Transverse colon (tissue), 4 donors: ENCODE measurements around the gene NFATC2IP.

Experiments
- EP300 ChIP-seq: sonication (generic); formaldehyde crosslinking; IDR thresholded peaks from one replicate; pipeline ENCODE4 v1.6.1; 2017; ENCODE audit warnings: antibody characterized with exemption, low read depth
- POLR2A ChIP-seq: fragments of 450-650 bp; IDR thresholded peaks from one replicate; pipeline ENCODE4 v1.6.1; 2016; ENCODE audit warnings: antibody characterized with exemption, mild to moderate bottlenecking, moderate library complexity
- POLR2AphosphoS5 ChIP-seq, 3 donors: sonication (generic); formaldehyde crosslinking; IDR thresholded peaks; one replicate each; pipeline ENCODE4 v1.6.1; 2016; ENCODE audit warnings: antibody characterized with exemption in 3 of 3
- TF ChIP-seq, protein P1 (sequence below), 5 experiments: fragments of 200-600 bp in 3 of 5; fragments of 450-650 bp in 2 of 5; sonication (generic) in 3 of 5; IDR thresholded peaks; 1 replicate in 2 of 5; 2 replicates in 3 of 5; pipeline ENCODE4 v1.5.1; 2016 to 2017; ENCODE audit warnings: antibody characterized with exemption in 5 of 5, inconsistent platforms in 3 of 5, mild to moderate bottlenecking in 2 of 5, moderate library complexity in 1 of 5

DNA sequence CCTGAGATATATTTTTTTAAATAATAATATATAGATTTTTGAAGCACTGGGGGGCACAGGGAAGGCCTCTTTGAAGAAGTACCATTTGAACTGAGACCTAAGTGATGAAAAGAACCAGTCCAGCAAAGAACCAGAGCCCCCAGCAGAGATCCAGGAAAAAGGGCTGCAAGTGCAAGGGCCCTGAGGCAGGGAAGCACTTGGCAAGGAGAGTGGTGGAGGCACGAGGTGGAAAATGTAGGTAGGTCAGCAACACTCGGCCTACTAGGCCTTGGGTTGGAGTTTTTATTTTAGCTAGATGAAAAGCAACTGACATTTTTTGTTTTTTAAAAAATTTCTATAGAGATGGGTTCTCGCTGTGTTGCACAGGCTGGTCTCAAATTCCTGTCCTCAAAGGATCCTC, 20.5 kb upstream of the NFATC2IP start:
- TF ChIP-seq EP300 (no peak), POLR2A (no peak), POLR2AphosphoS5 (IDR thresholded peaks at IDR 0.05) (no peak)
- TF ChIP-seq, protein P1, sequence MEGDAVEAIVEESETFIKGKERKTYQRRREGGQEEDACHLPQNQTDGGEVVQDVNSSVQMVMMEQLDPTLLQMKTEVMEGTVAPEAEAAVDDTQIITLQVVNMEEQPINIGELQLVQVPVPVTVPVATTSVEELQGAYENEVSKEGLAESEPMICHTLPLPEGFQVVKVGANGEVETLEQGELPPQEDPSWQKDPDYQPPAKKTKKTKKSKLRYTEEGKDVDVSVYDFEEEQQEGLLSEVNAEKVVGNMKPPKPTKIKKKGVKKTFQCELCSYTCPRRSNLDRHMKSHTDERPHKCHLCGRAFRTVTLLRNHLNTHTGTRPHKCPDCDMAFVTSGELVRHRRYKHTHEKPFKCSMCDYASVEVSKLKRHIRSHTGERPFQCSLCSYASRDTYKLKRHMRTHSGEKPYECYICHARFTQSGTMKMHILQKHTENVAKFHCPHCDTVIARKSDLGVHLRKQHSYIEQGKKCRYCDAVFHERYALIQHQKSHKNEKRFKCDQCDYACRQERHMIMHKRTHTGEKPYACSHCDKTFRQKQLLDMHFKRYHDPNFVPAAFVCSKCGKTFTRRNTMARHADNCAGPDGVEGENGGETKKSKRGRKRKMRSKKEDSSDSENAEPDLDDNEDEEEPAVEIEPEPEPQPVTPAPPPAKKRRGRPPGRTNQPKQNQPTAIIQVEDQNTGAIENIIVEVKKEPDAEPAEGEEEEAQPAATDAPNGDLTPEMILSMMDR (IDR thresholded peaks at IDR 0.05) = no peak
